Activated naive CD4-positive, alpha-beta T cell treated with anti-CD3 and anti-CD28 coated beads, Interleukin-2, amount 10 ng/mL, durations not matched to agents 7 days and 5 days (primary cell): Measurements from ENCODE around the gene POC1A.
A peak's percentile ranks its signal among the peaks of the same experiment; 100 is the strongest.
"Not testable (repeated sequence)": the region's sequence is repeated elsewhere in the genome, so short reads cannot be mapped to it uniquely, and the experiment has no call there.

Source experiments
- CTCF ChIA-PET: fragments of 350-600 bp; sonication (Branson Sonifier 250); formaldehyde crosslinking; loops from one replicate; lab custom pipeline; 2021; ENCODE audit warnings: antibody characterized with exemption; lab: Charles Lee
- DNase-seq: peaks from one replicate; pipeline ENCODE4 v3.0.0-alpha.2; 2020
- H3K27ac Mint-ChIP-seq: one replicate; pipeline ENCODE4 v1.8.0; 2021; ENCODE audit warnings: mild to moderate bottlenecking, moderate library complexity, mixed read lengths
- H3K27me3 Mint-ChIP-seq: one replicate; pipeline ENCODE4 v1.8.0; 2021; ENCODE audit warnings: mild to moderate bottlenecking, mixed read lengths
- H3K36me3 Mint-ChIP-seq: one replicate; pipeline ENCODE4 v1.8.0; 2021; ENCODE audit warnings: mixed read lengths
- H3K4me1 Mint-ChIP-seq: one replicate; pipeline ENCODE4 v1.8.0; 2021; ENCODE audit warnings: mixed read lengths
- H3K4me3 Mint-ChIP-seq: one replicate; pipeline ENCODE4 v1.8.0; 2021; ENCODE audit warnings: mild to moderate bottlenecking, moderate library complexity, mixed read lengths
- H3K9me3 Mint-ChIP-seq: one replicate; pipeline ENCODE4 v1.8.0; 2021; ENCODE audit warnings: mixed read lengths

Gene POC1A

DNA sequence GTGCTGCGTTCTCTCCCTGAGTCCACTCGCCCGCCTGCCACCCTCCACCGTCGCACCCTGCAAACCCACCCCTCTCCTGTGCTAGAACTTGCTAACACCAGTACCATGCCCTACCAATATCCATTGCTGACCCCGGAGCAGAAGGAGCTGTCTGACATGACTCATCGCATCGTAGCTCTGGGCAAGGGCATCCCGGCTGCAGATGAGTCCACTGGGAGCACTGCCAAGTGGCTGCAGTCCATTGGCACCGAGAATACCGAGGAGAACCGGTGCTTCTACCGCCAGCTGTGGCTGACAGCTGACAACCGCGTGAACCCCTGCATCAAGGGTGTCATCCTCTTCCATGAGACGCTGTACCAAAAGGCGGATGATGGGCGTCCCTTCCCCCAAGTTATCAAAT is 38.8 kb upstream of the POC1A start:
- peaks cover 35% of the 10 kb centered on the region for H3K27me3 Mint-ChIP-seq
- H3K36me3 Mint-ChIP-seq: no peaks in the 10 kb centered on the region
- H3K4me1 Mint-ChIP-seq: peaks cover 32% of the 10 kb centered on the region
- H3K9me3 Mint-ChIP-seq: no peaks in the 10 kb centered on the region
- no peak overlapping the region for H3K4me3 Mint-ChIP-seq
- DNase-seq: no peak
- CTCF ChIA-PET: no interaction called here
- no peak overlapping the region for H3K27ac Mint-ChIP-seq

DNA sequence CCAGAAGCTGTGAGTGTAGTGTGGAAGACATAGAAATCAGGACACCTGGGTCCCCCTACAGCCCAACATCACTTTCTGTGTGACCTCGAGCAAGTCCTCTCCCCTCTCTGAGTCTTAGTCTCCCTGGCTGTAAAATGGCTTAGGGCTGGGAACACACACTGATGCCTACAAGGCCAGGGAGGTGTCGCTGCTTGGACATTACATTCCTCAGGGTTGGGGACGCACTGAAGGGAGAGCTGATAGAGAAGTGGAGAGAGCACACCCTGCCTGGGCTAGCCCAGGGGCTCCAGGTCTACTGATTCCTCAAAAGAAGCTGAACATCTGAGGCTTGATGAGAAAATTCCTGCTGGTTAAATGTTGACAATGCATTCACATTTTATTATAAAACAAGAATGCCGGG is 37.4 kb upstream of the POC1A start:
- Mint-ChIP-seq H3K36me3 (no peaks in the 10 kb centered on the region), H3K27ac (no peak overlapping the region), H3K4me3 (no peak overlapping the region), H3K9me3 (no peaks in the 10 kb centered on the region), H3K27me3 (peaks cover 28% of the 10 kb centered on the region), H3K4me1 (peaks cover 21% of the 10 kb centered on the region)
- no peak for DNase-seq
- CTCF ChIA-PET: no interaction called here

DNA sequence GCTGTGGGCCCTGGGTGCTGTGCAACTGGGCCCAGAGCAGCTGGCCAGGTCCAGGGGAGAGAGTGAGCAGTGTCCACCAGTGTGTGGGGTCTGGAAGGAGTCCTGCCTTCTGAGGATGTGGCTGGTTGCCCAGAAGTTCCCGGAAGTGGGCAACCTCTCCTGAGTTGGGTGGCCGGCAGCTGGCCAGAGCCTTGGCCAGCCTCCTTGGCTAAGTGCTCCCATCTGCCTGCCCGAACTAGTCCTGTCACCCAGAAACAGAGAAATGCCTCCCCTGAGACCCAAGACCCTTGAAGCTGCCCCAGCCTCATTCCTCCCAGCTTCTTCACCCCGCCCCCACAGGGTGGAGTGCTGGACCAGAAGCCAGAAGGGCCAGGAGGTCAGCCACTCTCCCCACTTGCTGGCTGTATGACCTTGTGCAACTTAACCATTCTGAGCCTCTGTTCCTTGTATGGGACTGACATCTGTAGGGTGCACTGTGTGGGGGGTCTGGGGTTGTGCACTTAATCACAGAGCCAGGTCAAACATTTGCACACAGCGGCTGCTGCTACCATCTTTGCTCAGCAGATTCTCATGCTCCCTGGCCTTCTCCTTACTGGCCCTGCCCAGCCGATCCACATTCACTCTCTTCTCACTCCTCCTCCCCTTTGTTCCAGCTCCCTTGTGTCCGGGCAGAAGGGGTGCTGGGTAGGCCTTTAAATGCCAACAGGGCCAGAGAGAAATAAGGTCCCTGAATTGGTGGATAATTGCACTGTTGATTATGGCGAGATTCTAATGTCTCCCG is 36.3 kb upstream of the POC1A start:
- CTCF ChIA-PET: no interaction called here
- DNase-seq: no peak
- no peak overlapping the region for H3K27ac Mint-ChIP-seq
- H3K4me3 Mint-ChIP-seq: no peak overlapping the region
- H3K4me1 Mint-ChIP-seq: peaks cover 12% of the 10 kb centered on the region
- no peaks in the 10 kb centered on the region for H3K36me3 Mint-ChIP-seq
- peaks cover 24% of the 10 kb centered on the region for H3K27me3 Mint-ChIP-seq
- H3K9me3 Mint-ChIP-seq: no peaks in the 10 kb centered on the region

DNA sequence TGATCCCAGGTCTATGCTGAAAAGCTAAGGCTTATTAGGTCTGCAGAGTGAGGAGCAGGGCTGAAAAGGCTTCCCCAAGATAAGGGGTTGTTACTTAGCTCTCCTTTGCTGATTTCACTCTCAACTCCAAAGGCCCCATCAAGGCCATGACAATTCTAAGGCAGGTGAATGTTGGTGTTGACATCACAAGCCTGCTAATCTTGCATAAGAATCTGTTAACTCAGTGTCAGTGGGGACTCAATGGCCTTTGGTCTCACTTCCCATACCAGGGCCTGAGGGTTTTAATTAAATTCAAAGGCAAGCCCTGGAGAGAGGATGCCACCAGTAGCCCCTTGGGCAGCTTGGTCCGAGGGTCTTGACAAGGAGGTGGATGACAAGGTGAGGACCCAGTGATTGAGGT is 34.3 kb upstream of the POC1A start:
- Mint-ChIP-seq H3K9me3 (no peaks in the 10 kb centered on the region), H3K36me3 (no peaks in the 10 kb centered on the region), H3K4me3 (no peak overlapping the region), H3K27ac (peak overlapping the region; percentile 4), H3K27me3 (peaks cover 10% of the 10 kb centered on the region), H3K4me1 (peaks cover 12% of the 10 kb centered on the region)
- CTCF ChIA-PET: interaction anchor here (0.9 to 1.6 kb wide), 2 partner anchors 32 to 187 kb away, joined by 3 to 4 read pairs; no protein-coding TSS in a partner anchor
- DNase-seq: no peak

DNA sequence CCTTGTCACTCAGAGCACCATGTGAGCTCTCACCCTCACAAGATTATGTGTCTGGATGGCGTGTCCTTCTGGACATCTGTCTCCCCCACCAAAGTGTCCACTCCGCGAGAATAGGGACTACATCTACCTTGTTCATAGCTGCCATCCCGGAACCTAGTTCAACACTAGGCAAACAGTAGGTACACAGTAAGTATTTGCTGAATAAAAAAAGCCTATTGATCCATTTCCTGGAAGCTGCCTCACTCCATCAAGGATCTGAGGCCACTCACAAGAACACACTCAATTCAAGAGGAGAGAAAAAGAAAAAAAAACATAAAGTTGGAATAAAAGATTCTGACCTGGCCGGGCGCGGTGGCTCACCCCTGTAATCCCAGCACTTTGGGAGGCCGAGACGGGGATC is 32.5 kb upstream of the POC1A start:
- Mint-ChIP-seq H3K27ac (no peak overlapping the region), H3K27me3 (peaks cover 7% of the 10 kb centered on the region), H3K36me3 (no peaks in the 10 kb centered on the region)

DNA sequence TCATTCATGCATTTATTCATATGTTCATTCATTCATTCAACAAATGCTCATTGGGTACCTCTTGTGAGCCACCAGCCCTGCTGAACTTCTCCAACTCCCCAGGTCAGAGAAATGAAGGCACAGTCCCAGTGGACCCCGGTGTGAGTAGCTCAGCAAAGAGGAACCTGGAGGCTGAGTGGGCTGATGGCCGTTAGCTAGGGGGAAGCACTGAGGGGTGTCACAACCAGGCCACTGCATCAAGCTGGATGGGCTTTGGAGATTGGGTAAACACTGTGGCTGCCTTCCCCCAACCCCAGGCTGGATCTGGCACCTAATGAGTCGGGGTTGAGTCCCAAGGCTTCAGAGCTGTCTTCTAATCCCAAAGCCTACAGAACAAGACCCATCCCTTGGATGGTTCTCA is 31.6 kb upstream of the POC1A start:
- H3K27ac Mint-ChIP-seq: no peak overlapping the region
- no peak for DNase-seq
- H3K36me3 Mint-ChIP-seq: no peaks in the 10 kb centered on the region
- no peaks in the 10 kb centered on the region for H3K9me3 Mint-ChIP-seq
- H3K27me3 Mint-ChIP-seq: peaks cover 8% of the 10 kb centered on the region
- no peak overlapping the region for H3K4me3 Mint-ChIP-seq
- CTCF ChIA-PET: no interaction called here
- H3K4me1 Mint-ChIP-seq: peaks cover 12% of the 10 kb centered on the region

More for the DNA sequence above, 32.5 kb upstream of the POC1A start:
- no peaks in the 10 kb centered on the region for H3K9me3 Mint-ChIP-seq
- no peak for DNase-seq
- H3K4me1 Mint-ChIP-seq: peaks cover 12% of the 10 kb centered on the region
- CTCF ChIA-PET: no interaction called here
- no peak overlapping the region for H3K4me3 Mint-ChIP-seq

DNA sequence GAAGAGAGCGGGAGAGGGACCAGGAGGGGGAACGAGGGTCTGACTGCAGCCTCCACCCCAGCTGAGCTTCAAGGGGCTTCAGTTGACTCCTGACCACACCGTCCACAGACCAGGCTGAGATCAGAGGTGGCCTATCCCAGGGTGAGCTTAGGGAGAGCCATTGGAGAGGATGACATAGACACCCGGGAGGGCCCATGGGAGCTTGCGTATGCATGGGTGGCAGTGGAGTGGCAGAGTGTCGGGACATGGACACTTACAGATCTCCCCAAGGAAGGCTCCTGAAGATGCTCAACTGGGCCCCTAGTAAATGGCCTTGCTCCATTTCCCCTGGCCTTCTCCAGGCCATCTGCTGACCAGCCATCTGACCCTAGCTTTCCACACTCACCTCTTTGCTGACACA is 31.1 kb upstream of the POC1A start:
- Mint-ChIP-seq H3K27ac (no peak overlapping the region), H3K9me3 (no peaks in the 10 kb centered on the region)
- CTCF ChIA-PET: no interaction called here

DNA sequence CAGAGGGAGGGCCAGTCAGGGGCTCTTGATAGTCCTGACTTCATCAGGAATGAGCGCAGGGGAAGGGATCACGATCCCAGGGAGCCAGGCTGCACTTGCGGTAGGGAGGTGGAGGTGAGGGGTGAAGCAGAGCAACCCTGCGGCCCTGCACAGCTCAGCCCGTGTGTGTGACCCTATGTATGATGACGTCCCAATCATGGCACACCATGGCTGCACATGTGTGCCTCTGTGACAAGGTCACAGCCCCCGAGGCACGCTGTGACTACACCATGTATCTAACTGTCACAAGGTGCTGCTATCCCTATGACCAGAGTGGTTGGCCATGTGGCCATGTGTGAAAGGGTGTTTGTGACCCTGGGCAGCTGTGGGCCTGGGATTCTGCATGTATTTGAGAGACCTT is 30.5 kb upstream of the POC1A start:
- H3K4me3 Mint-ChIP-seq: no peak overlapping the region
- no peaks in the 10 kb centered on the region for H3K36me3 Mint-ChIP-seq
- no peaks in the 10 kb centered on the region for H3K9me3 Mint-ChIP-seq
- H3K4me1 Mint-ChIP-seq: peaks cover 9% of the 10 kb centered on the region
- no peak overlapping the region for H3K27ac Mint-ChIP-seq
- CTCF ChIA-PET: no interaction called here
- peaks cover 12% of the 10 kb centered on the region for H3K27me3 Mint-ChIP-seq
- no peak for DNase-seq

More for the DNA sequence above, 31.1 kb upstream of the POC1A start:
- peaks cover 9% of the 10 kb centered on the region for H3K27me3 Mint-ChIP-seq
- no peaks in the 10 kb centered on the region for H3K36me3 Mint-ChIP-seq
- no peak overlapping the region for H3K4me3 Mint-ChIP-seq
- no peak for DNase-seq
- H3K4me1 Mint-ChIP-seq: peaks cover 12% of the 10 kb centered on the region

DNA sequence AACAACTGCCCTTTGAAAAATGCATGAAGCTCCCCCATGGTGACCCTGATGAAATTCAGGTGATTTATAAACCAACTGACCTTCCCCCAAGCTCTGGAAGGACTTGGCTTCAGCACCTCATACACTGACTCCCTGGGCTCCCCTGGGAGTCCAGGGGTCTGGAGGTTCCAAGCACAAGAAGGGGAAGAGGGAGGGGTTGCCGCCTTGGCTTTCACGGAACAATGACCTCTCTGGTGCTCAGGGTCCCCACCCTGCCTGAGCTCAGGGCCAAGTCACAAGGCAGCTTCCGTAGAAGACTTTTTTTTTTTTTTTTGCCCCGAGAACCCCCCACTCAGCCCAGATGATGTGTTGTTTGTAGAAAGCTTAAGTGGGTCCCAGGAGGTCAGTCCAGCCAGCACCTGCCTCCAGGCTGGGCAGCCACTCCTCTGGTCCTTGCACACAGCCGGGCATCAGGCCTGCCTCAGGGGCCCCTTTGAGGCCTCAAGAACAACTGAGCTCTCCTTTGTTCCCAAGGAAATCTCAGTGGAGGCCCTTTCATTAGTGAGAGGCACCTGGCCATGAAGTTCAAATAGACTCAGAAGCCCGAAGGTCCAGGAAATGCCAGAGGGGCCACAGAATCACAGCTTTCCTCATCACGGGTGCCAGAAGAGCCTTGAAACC is 29.7 kb upstream of the POC1A start:
- CTCF ChIA-PET: interaction anchor here (1.3 kb wide), 1 partner anchor 48 kb away, joined by 3 read pairs; no protein-coding TSS in a partner anchor
- no peaks in the 10 kb centered on the region for H3K36me3 Mint-ChIP-seq
- no peaks in the 10 kb centered on the region for H3K9me3 Mint-ChIP-seq
- H3K4me1 Mint-ChIP-seq: peaks cover 4% of the 10 kb centered on the region
- H3K4me3 Mint-ChIP-seq: no peak overlapping the region
- no peak overlapping the region for H3K27ac Mint-ChIP-seq
- no peak for DNase-seq
- H3K27me3 Mint-ChIP-seq: peaks cover 16% of the 10 kb centered on the region

DNA sequence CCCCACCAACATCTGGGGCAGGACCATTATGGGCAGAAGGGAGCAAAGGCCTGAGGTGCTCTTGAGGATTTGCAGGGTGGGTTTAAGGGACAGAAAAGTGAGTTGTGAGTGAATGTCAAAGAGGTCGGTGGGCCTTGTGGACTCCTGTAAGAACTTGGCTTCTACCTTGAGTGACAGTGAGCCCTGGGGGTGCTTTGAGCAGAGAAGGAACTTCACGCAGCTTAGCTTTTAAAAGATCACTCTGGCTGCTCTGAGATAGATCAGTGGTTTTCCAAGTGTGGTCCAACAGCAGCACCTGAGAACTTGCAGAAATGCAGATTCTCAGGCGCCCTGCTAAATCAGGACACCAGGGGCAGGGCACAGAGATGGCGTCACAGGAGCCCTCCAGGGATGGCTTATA is 28.5 kb upstream of the POC1A start:
- CTCF ChIA-PET: interaction anchor here (1.2 kb wide), 1 partner anchor 38 kb away, joined by 3 read pairs; no protein-coding TSS in a partner anchor
- no peak overlapping the region for H3K4me3 Mint-ChIP-seq
- no peaks in the 10 kb centered on the region for H3K36me3 Mint-ChIP-seq
- H3K27me3 Mint-ChIP-seq: peaks cover 28% of the 10 kb centered on the region
- no peak for DNase-seq
- H3K9me3 Mint-ChIP-seq: no peaks in the 10 kb centered on the region
- no peaks in the 10 kb centered on the region for H3K4me1 Mint-ChIP-seq
- H3K27ac Mint-ChIP-seq: no peak overlapping the region

DNA sequence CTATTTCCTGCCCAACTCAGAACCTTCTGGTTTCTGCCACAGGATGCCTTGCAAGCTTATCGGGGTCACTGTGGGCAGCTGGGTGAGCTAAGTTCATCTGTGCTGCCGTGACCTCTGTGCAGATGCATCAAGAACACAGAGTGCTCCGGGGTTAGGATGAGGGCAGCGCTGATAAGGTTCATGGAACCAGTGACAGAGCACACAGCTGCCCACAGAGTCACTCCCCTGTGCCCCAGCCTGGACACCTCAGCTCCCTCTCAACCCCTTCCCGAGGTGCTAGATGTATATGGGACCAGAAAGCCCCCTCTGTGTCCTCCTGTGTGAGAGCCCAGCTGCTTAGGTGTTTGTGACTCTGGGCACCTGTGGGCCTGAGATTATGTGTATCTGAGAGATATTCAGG is 28.0 kb upstream of the POC1A start:
- no peaks in the 10 kb centered on the region for H3K4me1 Mint-ChIP-seq
- no peak for DNase-seq
- H3K36me3 Mint-ChIP-seq: no peaks in the 10 kb centered on the region
- H3K27ac Mint-ChIP-seq: no peak overlapping the region
- no peak overlapping the region for H3K4me3 Mint-ChIP-seq
- CTCF ChIA-PET: interaction anchor here (1.2 kb wide), 1 partner anchor 38 kb away, joined by 3 read pairs; no protein-coding TSS in a partner anchor
- H3K9me3 Mint-ChIP-seq: no peaks in the 10 kb centered on the region
- peaks cover 33% of the 10 kb centered on the region for H3K27me3 Mint-ChIP-seq

DNA sequence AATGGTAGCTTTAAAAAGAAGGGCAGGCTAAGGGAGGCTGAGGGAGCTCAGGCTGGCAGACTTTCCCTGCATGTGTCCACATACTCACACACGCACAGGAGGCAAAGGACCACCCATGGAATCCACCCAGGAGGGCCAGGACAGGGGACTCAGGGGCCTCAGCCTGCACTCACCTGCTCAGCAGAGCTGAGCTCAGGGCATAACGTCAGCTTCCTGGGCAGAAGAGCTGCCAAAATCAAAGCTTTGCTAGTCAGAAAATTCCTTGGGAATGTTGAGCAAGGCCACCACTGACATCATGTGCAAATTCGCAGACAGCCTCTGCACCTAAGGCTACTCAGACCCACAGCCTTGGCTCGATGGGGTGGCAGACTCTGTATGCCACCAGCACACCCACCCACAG is 27.3 kb upstream of the POC1A start:
- Mint-ChIP-seq H3K4me3 (no peak overlapping the region), H3K36me3 (no peaks in the 10 kb centered on the region), H3K4me1 (no peaks in the 10 kb centered on the region), H3K9me3 (no peaks in the 10 kb centered on the region), H3K27ac (no peak overlapping the region), H3K27me3 (peaks cover 37% of the 10 kb centered on the region)
- CTCF ChIA-PET: interaction anchor here (1.2 kb wide), 1 partner anchor 39 kb away, joined by 3 read pairs; no protein-coding TSS in a partner anchor
- no peak for DNase-seq

DNA sequence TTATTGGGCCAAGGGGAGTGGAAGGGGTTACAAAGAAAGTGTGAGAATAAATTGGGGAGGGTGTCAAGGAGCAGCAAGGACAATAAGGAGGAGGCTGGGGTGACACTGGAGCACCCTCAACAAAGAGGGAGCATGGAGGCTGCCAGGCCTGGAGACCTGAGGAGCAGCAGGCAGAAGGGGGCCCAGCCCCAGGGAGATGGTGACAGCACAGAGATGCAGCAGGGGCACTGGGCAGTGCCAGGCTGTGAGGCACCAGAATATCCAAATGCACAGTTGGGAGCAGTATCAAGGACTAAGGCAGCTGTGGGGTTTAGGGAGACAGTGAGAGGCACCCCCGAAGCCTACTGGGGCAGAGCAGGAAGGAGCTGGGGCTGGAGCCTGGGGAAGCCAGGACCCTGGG is 24.3 kb upstream of the POC1A start:
- Mint-ChIP-seq H3K9me3 (no peaks in the 10 kb centered on the region), H3K27ac (no peak overlapping the region)
- CTCF ChIA-PET: interaction anchor here (0.6 kb wide), 1 partner anchor 29 kb away, joined by 3 read pairs; no protein-coding TSS in a partner anchor

DNA sequence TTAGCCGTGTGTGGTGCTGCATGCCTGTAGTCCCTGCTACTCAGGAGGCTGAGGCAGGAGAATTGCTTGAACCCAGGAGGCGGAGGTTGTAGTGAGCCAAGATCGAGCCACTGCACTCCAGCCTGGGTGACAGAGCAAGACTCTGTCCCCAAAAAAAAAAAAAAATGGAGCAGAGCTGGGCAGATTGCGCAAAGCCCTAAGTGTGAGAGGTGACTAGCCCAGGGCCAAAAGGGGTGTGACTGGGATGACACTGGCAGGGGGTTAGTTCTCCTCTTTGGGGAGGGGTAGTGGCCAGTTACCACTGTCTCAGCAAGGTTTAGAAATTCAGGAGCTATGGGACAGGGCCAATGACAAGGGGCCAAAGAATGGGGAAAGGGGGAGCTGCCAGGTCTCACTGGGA is 23.9 kb upstream of the POC1A start:
- not testable (repeated sequence) for H3K9me3 Mint-ChIP-seq, H3K36me3 Mint-ChIP-seq, DNase-seq, H3K4me1 Mint-ChIP-seq, H3K4me3 Mint-ChIP-seq, H3K27ac Mint-ChIP-seq
- CTCF ChIA-PET: interaction anchor here (0.6 kb wide), 1 partner anchor 30 kb away, joined by 3 read pairs; no protein-coding TSS in a partner anchor
- peaks cover 51% of the 10 kb centered on the region for H3K27me3 Mint-ChIP-seq

More for the DNA sequence above, 24.3 kb upstream of the POC1A start:
- Mint-ChIP-seq H3K36me3 (no peaks in the 10 kb centered on the region), H3K4me3 (no peak overlapping the region), H3K4me1 (peaks cover 4% of the 10 kb centered on the region), H3K27me3 (peaks cover 51% of the 10 kb centered on the region)
- DNase-seq: no peak

DNA sequence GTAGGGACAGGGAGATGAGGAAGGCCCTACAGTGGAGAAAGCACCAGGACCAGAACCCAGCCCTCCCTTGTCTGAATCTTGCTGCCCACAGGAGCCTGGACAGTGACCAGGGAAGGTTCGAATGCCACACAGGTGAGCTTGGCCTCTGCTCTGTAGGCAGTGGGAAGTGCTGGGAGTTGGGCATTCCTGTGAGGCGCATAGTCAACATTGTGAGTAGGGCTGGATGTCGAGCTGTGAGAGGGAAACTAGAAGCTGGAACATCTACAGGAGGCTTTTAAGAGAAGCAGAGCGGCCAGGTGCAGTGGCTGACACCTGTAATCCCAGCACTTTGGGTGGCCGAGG is 23.4 kb upstream of the POC1A start:
- H3K9me3 Mint-ChIP-seq: no peaks in the 10 kb centered on the region
- no peak overlapping the region for H3K4me3 Mint-ChIP-seq
- peaks cover 4% of the 10 kb centered on the region for H3K4me1 Mint-ChIP-seq
- peaks cover 51% of the 10 kb centered on the region for H3K27me3 Mint-ChIP-seq
- DNase-seq: no peak
- no peaks in the 10 kb centered on the region for H3K36me3 Mint-ChIP-seq
- CTCF ChIA-PET: no interaction called here
- H3K27ac Mint-ChIP-seq: no peak overlapping the region
